Neural cell (in vitro differentiated cells): ENCODE measurements around the gene MCCD1.

Experiments
- CTCF ChIP-seq: fragments of 450-650 bp; IDR thresholded peaks from 2 replicates; pipeline ENCODE4 v1.5.1; 2014; ENCODE audit warnings: antibody characterized with exemption, mild to moderate bottlenecking, moderate library complexity; ENCODE audit not compliant: poor library complexity, severe bottlenecking
- EZH2 ChIP-seq: fragments of 200-600, 300-800 bp; shearing (Covaris generic), sonication (generic); IDR thresholded peaks from 2 replicates; pipeline ENCODE4 v1.6.1; 2014; ENCODE audit warnings: antibody characterized with exemption, low read length, borderline replicate concordance, mild to moderate bottlenecking; ENCODE audit not compliant: insufficient read depth, poor library complexity, severe bottlenecking
- REST ChIP-seq: IDR thresholded peaks from 2 replicates; pipeline ENCODE4 v1.6.1; 2012; ENCODE audit warnings: borderline replicate concordance

DNA sequence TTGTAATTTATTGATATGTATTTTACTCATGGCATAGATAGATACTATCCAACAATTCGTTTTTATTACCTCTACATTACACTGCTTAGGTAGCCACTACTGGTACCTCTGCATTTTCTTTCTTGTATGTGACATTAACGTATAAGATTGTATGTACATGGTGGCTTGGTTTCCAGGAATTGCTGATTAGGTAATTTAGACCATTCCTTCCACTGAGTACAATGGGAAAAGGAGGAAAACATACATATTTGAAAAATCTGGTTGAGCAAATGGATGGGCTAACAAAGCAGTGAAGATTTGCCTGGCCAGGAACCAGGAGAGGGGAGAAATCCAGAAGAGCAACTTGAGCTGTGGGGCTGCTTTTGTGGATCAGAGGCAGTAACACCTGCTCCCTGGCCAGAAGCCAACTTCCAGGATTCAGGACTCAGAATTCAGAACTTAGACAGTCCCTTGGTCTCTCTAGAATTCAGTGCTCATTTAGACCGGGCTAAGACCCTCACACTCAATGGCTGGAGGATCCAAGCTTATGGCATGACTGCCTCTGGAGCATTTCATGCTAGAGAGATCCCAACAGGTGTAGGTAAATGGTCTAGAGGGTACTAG lies 48.7 kb upstream of the MCCD1 start:
- no peak for TF ChIP-seq REST
- TF ChIP-seq CTCF: no peak
- TF ChIP-seq EZH2: no peak
